NCI-H82 (cell line): Measurements from ENCODE around the gene KANSL3.
A peak's percentile ranks its signal among the peaks of the same experiment; 100 is the strongest.
"Not testable (repeated sequence)": the region's sequence is repeated elsewhere in the genome, so short reads cannot be mapped to it uniquely, and the experiment has no call there.

Source experiments
- DNase-seq: peaks from one replicate; lab custom pipeline; 2025; lab: John Stamatoyannopoulos, UW

KANSL3 gene

GRCh38 chr2:96638144-96639121, at the start of gene KANSL3:
Gene KANSL3, minus strand, starts transcription at chr2:96638312. Its CDS starts 1,177 bp downstream, at chr2:96637135.
- DNase-seq: peak; percentile 96

GRCh38 chr2:96687266-96687665, 49.2 kb upstream of the KANSL3 start:
- DNase-seq: no peak

DNA sequence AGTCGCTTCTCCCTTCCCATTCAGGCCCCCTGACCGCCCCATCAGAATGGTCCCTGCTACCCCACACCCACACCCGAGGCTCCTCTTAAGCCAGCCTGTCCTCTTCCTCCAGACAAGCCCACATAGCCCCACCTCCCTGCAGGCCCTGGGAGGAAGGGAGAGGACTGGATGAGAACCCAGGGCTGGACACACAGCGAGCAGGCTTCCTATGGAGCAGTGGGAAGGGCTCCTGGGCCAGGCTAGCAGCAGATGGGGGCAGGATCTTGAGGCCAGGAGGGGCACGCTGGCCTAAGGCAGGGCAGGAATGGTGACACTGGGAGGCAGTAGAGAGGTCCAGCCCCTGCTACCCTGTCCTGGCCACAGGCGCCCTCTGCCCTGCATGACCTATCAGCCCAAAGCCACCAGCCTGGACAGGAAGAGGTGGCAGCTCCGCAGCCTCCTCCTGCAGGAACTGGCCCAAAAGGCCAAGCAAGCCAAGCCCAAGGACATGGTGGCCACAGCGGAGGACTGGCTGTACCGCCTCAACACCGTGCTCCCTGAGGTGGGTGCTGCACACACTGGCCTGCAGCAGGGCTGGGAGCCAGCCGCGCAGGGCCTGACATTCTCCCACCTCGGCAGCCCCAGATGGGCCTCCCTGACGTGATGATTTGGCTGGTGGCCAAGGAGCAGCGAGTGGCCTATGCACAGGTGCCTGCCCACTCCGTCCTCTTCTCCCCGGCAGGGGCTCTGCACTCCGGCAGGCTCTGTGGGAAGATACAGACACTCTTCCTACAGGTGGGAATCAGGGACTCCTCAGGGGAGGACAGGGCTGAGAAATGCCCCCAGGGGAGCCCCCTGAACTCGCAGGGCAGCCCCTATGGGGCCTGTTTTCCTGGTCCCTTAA, 47.7 kb upstream of the KANSL3 start:
- peak; percentile 88 for DNase-seq

DNA sequence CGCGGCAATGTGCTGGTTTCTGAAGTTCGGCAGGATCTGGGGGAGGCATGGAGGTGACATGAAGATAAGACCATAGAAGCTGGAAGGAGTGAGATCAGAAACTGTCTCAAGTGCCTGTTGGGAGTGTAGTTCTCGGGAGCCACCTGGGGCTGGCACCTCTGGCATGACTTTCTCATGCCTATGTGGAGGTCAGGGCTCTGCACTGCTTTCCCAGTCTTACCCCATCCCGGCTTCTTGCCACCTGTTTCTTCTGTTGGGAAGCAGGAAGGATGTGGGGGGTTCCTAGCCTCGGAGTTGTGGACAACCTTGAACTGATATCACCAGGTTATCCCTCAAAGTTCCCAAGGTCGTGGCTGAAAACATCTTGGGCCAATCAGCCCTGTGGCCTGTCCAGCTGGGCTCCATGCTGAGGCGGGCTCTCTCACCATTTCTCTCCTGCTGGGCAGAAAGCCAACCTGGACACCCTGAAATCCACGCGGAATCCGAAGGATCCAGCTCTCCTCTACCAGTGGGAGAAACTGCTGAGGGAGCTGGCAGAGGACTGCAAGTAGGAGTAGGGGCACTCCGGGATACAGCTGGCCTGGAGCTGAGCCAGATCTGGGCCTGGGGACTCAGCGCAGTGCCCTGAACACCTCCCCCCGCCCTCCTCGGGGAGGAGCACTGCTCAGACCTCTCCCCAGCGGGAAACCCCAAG, 46.9 kb upstream of the KANSL3 start:
- DNase-seq: peak; percentile 49

DNA sequence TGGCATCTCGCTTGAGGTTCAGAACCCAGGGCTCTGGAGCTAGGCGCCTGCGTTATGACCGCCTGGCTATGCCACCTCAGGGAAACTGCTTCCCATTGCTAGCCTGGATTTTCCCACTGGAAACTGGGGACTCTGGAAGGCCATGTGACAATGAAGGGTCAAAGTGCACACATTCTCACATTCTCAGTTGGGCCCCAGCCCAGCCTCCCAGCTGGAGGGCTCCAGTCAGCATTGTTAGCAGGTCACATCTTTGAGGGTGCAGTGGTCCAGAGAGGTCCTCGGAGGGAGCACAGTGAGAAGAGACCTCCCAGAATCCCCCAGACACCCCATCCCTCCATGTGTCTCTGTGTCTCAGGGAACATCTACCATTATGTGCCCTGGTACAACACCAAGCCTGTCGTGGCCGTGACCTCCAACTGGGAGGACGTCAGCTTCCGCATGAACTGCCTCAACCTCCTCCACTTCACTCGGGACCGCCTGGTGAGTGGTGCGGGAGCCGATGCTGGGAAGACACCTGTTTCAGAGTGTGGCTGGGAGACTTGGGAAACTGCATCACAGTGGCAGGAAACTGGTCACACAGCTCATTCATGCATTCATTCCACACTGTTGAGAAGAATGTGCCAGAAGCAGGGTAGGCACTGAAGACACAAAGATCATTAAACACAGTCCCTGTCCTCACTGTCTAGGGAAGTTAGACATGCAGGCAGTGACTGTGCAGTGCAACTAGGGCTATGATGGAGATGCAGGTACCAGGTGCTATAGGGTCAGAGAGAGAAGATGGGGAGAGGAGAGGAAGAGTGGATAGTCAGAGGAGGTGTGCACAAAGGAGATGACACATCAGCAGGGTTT, 46.1 kb upstream of the KANSL3 start:
- no peak for DNase-seq

DNA sequence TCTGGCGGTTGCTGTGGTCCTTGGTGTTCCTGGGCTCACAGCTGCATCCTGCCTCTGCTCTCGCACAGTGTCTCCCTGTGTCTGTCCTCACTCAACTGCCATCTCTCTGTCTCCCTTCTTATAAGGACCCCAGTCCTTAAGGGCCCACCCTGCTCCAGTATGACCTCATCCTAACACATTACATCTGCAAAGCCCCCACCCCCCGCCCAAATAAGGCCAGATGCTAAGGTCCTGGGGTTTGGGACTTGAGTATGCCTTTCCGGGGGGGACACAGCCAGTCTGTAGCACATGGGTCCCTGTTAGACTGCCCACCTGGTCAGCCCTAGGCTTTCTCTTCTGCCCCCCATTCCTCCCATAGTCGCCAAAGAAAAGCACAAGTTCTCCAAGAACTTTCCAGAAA, 45.2 kb upstream of the KANSL3 start:
- no peak for DNase-seq

GRCh38 chr2:96681540-96681939, 43.4 kb upstream of the KANSL3 start:
- DNase-seq: no peak

DNA sequence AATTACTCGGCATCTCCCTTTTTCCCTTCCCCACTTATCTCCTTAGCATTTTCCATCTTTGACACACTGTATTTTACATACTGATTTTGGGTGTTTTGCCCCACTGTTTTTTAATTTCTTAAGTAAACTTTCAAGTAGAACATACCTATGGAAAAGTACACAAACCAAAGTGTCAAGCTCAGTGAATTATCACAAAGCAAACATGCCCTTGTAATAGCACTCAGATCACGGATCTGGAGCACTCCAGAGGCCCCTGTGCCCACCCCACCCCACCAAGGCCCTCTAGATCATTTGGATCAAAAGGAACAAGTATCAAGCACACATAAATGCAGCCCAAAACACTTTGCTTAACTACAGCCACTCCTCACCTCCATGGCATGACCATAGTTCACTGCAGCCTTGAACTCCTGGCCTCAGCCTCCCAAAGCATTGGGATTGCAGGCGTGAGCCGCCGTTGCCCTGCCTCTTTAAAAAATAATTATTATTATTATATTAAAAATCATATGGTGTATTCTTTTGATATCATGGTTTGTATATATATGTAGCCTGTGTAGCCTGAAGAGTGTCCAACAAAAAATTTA, 42.5 kb upstream of the KANSL3 start:
- no peak for DNase-seq

DNA sequence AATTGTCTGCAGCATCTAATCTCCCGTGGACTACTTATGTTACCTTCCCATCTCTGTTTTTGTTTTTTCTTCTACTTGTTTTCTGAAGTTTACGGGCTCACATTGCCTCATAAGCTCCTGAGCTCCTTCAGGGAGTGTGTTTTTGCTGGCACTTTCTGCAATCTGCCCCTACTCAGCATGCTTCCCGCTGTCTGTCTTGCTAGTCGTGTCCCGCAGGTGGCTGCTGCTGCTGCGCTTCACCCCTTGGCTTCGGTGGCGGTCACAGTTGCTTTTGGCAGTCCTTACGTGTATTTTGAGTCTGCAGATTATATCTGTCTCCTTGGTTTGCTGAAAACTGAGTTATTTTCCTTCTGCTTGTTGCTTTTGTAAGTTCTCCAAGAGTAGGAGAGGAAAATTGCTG, 41.7 kb upstream of the KANSL3 start:
- no peak for DNase-seq

DNA sequence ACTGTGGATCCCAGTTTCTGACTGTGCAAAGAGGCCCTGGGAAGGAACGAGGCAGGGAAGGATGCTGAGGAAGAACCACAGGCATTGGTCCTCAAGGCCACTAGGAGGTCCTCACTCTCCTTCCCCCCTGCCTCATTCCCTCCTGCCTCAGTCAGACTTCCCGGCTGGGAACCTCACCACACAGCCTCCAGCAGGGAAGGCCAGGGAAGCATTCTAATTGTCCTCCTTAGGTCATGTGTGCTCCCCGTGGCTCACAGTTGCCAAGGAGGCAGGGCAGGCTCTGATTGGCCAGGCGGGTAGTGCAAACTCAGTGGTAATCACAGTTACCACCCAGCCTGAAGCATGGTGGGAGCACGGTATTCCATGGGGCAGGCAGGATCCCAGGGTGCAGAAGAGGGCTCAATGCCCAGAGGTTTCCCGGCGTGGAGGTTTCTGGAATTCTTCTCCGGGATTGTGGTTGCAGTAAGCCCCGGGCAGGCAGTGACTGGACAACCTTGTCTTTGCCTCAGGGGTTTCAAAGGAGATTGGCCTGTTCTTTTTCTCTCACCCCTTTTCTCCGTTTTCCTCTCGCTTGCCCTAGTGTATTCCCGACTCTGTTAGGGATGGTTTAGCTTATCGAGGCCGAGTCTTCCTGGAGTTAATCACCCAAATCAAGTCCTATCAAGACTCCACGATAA, 31.6 kb upstream of the KANSL3 start:
- DNase-seq: no peak

GRCh38 chr2:96668771-96669170, 30.7 kb upstream of the KANSL3 start:
- DNase-seq: no peak

- not testable (repeated sequence) for DNase-seq
Observed at GRCh38 chr2:96665717-96666116, 27.6 kb upstream of the KANSL3 start.

GRCh38 chr2:96665083-96665569, 27.0 kb upstream of the KANSL3 start:
- no peak for DNase-seq

- DNase-seq: no peak
Observed at GRCh38 chr2:96664366-96664925, 26.3 kb upstream of the KANSL3 start.

GRCh38 chr2:96663829-96664228, 25.7 kb upstream of the KANSL3 start:
- DNase-seq: no peak

GRCh38 chr2:96663177-96663576, 25.1 kb upstream of the KANSL3 start:
- no peak for DNase-seq

DNA sequence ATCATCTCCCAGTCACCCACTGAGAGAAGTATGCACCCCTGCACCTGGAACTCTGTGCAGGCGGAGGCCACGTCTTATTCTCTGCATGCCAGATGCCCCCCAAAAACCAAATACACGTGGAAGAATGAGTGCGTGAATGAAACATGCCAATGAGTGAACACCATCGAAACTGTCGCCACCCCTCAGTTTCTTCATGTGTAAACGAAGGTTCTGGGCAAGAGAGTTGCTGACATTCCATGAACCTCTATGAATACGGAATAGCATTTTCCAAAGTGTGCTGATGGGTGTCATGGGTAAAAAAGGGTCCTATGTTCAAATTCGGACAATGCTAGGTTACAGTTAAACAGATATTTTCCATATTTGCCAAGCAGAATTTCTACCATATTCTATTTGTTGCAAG, 24.2 kb upstream of the KANSL3 start:
- no peak for DNase-seq

DNA sequence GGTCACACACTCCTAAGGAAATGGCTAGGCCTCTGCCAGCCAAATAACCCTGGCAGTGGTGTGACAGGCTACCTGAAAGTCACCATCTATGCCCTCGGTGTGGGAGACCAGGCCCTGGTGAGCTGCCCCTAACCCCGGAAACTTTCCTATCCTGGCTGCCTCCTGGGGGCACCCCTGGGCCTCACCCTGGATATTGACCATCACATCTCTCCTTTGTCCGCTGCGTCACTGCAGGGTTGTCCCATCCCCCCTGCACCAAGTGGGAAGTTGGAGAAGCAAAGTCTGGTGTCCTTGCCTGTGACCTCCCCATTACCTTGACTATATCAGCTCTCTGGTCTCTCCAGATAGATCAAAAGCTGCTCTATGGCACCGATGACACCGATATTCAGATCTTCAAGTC, 23.2 kb upstream of the KANSL3 start:
- DNase-seq: no peak

- no peak for DNase-seq
Observed at GRCh38 chr2:96656540-96656939, 18.4 kb upstream of the KANSL3 start.

GRCh38 chr2:96655526-96655925, 17.4 kb upstream of the KANSL3 start:
- DNase-seq: no peak
